ENCODE data around the gene GJA9.
"Not testable (repeated sequence)": the region's sequence is repeated elsewhere in the genome, so short reads cannot be mapped to it uniquely, and the experiment has no call there.

The GJA9 gene

DNA sequence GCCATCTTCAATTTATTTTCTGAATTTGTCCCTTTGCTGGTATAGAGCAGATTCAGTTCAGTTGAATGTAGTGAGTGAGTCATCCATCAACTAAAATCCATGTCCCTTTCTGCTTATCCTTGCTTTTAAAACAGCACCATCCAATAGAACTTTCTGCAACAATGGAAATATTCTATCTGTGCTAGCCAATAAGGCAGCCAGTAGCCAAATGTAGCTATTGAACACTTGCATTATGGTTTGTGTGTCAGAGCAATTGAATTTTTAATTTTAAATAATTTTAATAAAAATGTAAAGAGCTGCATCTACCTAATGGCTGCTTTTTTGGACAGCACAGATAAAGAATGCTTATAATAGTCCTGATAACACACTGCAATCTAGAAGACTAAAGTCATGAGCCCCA is at the start of gene GJA9:
GJA9 (minus strand) TSS at position 101 of the 400 bp plus-strand sequence. CDS start 5,489 bp downstream, outside the sequence.
- no peak for DNase-seq (ENCODE audit: low read depth)

DNA sequence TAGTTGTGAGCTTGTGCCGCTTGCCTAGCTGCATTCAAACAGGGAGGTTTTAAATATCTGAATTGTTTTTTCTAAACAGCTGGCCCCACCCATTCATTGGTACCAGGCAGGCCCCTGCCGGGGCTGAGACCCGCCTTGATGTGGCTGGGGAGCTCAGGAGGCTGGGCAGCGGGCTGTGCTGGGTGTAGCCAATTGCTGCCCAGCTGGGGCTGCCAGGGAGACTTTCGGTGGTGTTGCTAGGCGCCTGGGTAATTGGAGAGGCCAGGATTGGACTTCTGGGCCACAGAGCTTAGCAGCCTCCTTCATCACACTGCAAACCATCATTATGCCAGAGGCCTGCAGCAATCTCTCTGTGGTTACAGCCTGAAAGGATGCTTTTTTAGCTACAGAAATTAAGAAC is 48.1 kb upstream of the GJA9 start:
- DNase-seq (ENCODE audit: low read depth): no peak

DNA sequence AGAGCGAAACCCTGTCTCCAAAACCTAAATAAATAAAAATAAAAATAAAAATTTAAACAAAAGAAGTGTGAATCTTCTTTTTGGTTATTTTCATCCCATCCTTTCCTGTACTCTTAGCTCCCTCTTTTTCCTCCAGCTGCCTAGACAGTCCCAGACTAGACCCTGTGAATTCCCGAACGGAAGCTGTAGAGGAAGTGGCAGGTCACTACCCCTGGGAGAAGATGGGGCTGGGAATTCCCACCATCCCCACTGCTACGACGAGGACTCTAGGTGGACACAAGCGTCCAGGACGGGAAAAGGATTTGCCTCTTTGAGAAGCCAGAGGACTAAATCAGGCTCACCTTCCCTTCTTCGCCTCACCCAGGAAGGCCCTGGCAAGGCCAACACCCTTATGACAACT is 47.7 kb upstream of the GJA9 start:
- DNase-seq (ENCODE audit: low read depth): no peak

DNA sequence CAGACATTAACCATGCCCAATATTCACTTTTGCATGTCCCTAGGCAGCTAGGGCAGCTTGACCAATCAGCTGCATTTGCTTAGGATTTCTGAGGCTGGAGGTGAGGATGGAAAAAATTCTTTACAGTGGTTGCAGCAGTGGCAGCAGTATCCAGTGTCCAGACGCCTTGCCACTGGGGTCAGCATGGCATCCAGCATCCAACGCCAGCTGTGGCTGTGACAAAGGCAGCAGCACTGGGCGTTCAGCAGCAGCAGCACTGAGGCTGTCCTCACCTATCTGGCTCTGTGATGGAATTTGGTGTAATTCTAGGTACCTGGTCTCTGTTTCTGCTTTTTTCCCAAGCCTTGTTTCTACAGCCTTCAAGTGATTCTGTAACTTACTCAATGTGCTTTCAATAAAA is 44.7 kb upstream of the GJA9 start:
- no peak for DNase-seq (ENCODE audit: low read depth)

DNA sequence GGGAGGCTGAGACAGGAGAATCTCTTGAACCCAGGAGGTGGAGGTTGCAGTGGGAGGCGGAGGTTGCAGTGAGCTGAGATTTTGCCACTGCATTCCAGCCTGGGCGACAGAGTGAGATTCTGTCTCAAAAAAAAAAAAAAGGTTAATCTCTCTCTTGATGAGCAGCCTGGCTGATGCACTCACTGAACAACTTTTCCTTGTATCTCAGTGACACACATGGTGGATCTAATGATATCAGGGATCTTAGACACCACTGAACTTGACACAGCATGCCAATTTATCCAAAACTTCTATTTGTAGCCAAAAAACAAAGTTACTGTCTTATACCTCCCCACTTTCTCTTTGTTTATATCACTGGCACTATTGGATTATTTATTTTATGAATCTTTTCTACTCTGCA is 44.0 kb upstream of the GJA9 start:
- DNase-seq (ENCODE audit: low read depth): no peak

DNA sequence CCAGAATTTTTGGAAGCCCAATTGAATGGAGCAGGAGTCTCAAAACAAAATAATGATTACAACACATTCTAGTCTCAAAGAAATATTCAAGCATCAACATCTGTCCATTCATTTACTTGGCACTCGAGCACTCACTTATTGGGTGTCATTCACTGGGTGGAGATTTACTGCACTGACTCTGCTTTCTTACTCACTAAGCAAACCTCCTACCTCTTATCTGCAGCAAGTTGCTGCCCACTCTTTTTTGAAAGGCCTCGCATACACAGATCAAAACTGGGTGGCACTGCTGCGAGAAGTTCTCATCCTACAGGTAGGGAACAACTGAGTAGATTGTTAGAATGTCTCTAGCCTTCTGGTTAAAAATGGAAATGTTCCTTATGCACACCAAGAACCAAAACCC is 42.2 kb upstream of the GJA9 start:
- DNase-seq (ENCODE audit: low read depth): peak; percentile 6

DNA sequence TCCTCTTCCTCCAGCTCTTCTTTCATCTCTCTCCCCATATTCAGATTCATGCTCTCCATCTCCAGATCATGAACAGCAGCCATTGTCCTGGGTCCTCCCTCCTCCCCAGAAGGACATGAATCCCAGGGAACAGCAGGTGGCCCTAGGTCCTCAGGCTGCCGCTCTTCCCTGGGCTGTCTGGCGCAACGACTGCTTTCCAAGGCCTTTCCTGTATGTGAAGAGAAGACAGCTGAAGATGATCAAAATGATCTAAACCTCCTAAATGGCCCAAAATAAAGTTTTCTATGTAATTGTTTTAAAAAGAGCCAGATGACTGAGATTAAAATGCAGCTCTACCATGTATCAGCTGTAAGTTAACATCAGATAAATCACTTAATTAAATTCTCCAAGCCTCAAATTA is 37.7 kb upstream of the GJA9 start:
- no peak for DNase-seq (ENCODE audit: low read depth)

DNA sequence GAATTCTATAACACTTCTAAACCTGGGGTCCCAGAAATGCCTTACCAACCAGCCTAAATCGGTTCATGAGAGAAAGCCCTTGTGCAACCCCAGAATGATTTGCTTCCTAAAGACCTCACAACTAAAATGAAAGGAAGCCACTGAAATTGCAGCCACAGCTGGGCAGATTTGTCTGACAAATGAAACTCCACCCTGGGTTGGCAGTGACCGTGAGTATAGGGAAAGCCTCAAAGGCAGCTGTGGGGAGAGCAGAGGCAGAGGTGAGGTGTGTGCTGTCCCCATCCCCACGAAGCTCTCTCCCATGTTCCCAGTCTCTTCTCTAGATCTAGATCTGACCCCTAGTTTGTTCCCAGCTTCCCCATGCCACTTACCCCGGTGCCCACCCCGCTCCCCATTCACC is 37.2 kb upstream of the GJA9 start:
- no peak for DNase-seq (ENCODE audit: low read depth)

DNA sequence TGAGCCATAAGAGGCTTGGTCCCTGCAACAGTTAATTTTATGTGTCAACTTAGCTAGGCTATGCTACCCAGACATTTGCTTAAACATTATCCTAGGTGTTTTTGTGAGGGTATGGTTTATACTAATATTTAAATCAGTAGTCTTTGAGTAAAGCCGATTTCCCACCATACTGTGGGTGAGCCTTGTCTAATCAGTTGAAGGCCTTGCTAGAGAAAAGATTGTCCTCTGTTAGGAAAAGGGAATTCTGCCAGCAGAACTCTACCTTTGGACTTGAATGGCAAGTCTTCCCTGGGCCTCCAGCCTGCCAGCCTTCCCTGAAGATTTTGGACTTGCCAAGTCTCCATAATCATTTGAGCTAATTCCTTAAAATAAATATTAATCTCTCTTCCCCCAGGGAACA is 36.4 kb upstream of the GJA9 start:
- no peak for DNase-seq (ENCODE audit: low read depth)

DNA sequence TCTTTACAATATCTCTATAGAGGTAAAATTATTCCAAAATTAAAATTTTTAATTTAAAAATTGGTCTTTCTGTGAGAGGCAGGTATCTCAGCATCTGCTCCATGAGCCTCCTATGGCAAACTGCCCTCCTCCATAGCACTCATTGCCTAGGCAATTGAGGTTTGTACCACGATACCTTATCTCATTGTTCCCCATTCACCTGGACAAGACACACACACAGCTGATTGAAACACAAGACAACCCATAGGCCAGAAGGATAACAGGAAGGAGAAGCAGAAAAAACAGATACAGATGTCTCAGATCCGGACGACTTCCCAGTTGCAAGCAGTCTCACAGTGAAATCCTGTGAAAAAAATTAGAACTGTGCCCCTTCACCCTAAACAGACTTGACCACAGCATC is 36.0 kb upstream of the GJA9 start:
- DNase-seq (ENCODE audit: low read depth): no peak

DNA sequence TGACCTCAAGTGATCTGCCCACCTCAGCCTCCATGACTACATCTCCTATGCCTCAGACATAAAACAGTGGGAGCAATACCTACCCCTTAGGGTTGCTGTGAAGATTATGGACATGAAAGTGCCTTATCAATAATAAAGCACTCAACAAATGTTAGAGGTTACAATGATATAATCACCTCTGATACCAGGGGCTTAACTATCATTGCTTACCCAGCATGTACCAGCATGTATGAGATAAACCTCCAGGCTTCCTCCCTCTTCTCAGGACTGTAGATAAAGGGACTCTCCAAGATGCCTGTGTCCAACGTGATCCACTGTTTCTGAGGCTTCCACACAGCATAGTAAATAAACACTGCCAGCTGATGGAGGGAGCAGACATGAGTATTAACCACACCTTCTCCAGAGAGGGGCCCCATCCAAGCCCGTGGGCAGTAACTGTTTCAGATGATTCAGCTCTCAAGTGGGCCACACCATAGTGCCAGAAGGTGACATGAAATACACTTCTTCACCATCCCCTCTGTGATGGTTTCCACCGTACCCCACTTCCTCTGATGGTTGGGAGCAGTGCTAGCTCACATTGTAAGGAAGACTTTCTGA is 34.1 kb upstream of the GJA9 start:
- DNase-seq (ENCODE audit: low read depth): peak; percentile 23

DNA sequence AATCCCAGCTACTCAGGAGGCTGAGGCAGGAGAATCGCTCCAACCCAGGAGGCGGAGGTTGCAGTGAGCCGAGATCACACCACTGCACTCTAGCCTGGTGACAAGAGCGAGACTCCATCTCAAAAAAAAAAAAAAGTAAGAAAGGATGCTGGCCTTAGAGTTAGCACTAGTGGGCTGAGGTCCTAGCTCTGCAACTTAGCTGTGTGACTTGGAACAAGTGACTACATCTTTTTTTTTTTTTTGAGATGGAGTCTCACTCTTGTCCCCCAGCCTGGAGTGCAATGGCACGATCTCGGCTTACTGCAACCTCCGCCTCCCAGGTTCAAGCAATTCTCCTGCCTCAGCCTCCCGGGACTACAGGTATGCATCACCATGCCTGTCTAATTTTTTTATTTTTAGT is 33.5 kb upstream of the GJA9 start:
- not testable (repeated sequence) for DNase-seq (ENCODE audit: low read depth)

DNA sequence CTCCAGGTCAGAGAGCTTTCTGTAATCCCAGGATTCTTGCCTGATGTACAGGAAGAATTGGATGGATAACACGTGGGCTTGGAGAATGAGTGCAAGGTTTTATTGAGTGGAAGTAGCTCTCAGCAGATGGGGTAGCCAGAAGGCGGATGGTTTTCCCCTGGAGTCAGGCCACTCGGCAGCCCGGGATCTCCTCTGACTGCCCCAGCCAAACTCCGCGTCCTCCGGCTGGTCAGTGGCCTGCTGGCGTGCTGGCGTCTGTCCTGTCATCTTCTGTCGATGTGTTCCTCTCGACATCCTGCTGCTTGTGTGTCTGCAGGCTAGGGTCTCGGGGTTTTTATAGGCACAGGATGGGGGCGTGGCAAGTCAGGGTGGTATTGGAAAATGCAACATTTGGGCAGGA is 27.4 kb upstream of the GJA9 start:
- DNase-seq (ENCODE audit: low read depth): no peak

DNA sequence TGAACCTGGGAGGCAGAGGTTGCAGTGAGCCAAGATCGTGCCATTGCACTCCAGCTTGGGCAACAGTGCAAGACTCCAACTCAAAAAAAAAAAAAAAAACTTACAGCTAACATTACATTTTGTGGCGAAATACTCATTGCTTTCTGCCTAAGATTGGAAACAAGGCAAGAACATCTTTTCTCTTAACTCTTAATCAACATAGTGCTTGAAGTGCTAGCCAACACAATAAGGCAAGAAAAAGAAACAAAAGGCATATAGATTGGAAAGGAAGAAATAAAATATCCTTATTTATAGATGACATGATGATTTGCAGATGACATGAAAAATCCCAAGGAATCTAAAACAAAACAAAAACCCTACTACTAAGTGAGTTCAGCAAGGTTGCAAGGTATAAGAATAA is 24.6 kb upstream of the GJA9 start:
- DNase-seq (ENCODE audit: low read depth): no peak

DNA sequence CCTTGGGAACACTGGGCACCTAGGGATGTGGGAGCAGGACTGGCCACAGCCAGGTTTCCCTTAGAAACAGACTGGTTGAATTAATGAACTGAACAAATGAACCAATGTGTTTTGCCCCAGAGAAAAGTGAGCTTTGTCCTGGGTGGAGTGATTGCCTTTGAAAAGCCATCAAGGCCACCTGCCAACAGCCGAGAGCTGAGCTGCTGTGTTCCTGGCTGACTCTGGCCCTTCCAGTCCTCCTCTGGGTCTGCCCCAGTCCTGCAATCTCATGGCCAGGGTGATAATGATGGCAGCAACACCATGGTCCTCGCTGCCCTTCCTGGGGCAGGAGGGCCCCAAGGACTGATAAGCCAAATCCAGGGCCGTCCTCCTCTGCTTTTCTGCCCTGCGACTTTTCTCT is 18.2 kb upstream of the GJA9 start:
- no peak for DNase-seq (ENCODE audit: low read depth)

DNA sequence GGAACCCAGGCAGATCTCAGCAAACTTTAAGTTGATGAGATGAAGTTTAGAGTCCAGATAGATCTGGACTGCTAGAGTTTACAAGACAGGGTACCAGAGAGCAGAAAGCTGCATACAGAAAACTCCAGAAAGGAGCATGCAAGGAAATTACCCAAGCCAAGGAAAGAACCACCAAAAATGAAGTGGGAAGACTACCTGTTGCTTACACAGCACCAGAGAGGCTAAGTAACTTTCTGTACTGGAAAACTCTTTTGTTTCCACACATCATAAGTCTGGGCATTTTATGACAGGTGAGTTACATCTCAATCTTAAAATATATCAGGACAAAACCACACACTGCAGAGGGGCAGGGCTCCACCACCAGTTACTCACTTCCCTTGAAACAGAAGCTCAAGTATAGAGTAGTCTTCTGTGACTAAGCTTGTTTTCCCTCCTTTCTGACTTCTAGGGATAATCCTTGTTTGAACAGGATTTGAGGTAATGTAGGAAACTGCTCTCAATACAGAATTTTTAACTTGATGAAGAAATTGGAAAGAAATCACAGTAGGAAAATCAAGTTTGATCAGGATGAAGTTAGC is 17.4 kb upstream of the GJA9 start:
- no peak for DNase-seq (ENCODE audit: low read depth)

DNA sequence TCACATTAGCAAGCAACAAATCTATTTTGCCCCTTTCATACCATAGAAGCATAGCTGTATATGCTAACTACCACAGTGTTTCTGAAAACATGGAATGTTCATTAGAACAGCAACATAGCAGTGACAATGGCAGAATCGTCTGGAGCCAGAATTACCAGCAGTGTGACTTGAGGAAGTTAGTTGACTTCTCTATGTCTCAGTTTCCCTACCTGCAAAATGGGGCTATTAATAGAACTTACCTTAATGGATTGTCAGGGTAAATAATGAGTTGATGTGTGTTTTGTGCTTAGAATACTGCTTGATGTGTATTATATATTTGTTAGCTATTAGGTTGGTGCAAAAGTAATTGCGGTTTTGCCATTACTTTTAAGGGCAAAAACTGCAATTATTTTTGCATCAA is 14.8 kb upstream of the GJA9 start:
- DNase-seq (ENCODE audit: low read depth): no peak

DNA sequence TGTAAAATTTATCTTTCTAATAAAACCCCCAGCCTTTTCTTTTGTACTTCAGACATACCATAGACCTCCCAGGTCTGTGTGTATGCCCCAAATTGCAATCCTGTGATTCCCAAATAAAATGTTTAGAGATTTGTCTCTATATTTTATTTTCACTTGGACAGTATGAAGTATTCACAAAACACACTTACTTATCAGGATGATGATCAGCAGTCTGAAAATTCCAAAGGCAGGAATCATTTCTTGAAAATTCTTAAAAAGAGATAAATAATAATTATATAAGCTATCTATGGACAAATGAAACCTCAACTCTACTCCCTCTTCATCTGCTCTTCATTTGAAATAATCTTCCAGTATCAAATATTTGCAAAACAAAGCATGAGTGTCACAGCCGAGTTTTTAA is 11.6 kb upstream of the GJA9 start:
- no peak for DNase-seq (ENCODE audit: low read depth)

DNA sequence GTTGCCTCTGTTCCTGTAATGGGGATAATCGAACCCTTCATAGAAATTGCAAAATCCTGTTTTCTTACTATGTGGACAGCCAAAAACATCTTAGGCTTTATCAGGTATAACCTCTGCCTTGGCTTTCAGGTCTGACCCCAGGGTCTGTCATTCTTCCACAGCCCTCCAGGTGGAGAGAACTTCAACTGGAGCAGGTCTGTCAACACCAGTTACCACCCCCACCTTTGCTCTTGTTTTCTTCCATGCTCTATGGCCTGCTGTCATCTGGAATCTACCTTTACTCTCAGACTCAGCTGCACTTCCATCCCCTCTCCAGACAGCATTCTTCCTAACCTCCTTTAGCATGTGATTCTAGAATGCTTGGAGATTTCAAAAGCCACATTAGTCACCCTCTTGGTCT is 10.4 kb upstream of the GJA9 start:
- no peak for DNase-seq (ENCODE audit: low read depth)

DNA sequence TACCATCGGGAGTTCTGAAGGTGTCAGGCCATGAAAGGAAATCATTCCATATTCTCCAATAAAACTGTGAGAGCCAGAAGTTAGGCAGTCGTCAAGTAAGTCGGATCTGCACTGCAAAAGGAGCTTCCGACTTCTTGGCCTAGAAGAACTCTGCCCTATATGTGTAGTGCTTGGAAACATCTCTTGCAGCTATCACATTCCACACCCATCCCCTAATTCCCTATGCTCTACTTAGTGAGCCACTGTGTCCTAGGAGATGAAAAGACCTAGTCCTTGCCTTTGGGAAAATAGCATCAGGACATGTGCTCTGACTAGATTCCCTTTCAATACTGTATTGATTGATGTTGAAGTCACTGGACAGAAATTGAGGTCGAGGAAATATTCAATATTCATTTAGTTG is 8.2 kb upstream of the GJA9 start:
- no peak for DNase-seq (ENCODE audit: low read depth)

DNA sequence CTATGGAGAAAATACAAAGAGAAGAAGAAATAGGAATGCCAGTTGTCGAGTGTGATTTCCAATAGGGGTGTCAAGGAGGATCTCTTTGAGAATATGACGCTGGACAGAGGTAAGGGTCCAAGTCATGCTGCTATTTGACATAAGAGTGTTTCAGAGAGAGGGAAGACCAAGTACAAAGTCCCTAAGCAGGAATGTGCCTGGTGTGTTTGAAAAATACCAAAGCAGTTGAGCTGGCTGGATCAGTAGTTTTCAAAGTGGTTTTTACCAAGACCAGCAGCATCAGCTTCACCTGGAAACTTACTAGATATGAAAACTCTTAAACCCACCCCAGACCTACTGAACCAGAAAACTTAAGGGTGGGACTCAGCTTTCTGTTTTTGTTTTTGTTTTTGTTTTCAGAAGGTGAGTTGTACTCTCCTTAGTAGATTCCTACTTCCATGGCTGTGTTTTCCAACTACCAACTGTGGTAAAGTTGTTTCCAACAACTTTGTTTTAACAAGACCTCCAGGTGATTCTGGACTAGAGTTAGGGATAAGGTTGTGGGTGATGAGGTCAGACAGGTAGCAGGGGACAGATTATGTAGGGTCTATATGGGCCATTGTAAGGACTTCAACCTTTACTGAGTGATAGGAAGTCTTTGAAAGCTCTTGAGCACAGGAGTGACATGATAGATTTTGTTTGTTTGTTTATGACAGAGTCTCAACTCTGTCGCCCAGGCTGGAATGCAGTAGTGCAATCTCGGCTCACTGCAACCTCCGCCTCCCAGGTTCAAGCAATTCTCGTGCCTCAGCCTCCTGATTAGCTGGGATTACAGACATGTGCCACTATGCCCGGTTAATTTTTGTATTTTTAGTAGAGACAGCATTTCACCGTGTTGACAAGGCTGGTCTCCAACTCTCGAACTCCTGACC is 7.3 kb upstream of the GJA9 start:
- no peak for DNase-seq (ENCODE audit: low read depth)

DNA sequence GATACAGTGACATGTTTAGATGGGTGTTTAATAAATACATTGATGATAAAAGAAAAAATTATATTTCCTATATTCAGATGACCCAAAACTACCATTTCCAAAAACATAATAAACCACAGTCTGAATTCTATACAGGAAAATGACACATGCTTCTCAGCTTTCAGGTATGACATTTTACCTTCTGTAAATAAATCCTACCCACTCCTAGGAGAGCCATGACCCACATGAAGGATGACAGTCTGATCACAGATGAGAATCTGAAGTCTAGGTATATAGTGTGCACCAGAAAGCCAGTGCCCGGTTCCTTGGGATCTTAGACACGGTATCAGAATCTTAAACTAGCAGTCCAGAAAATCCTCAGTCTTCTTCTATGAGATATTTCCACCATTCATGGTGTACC is 3.7 kb upstream of the GJA9 start:
- DNase-seq (ENCODE audit: low read depth): no peak

DNA sequence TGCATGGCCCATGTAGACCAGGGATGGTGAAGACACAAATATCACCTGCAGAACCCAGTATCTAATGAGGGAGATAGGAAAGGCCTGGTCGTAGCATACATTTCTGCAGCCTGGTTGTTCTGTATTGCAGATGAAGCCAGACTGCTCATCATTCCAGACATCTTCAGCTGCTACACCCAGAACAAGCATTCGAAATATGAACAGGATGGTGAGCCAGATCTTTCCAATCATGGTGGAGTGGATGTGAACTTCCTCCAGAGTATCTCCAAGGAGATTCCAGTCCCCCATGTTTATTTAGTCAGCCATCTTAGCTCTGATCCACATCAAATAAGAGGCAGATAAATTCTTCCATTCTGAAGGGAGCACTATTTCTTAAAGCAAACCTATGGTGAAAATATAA is 5.6 kb downstream of the GJA9 start:
- DNase-seq (ENCODE audit: low read depth): no peak
